CD4-positive, alpha-beta T cell treated with Interleukin-10 for 1 hour (primary cell): ENCODE data around the gene NPTXR.

Experiments used
- DNase-seq: peaks from one replicate; pipeline ENCODE4 v3.0.0-alpha.2; 2020

The NPTXR gene

GRCh38 chr22:38793317-38793716, 50.5 kb downstream of the NPTXR start:
- no peak for DNase-seq

- no peak for DNase-seq
Measured at GRCh38 chr22:38792833-38793232, 51.0 kb downstream of the NPTXR start.

- DNase-seq: no peak
Measured at GRCh38 chr22:38789606-38790005, 54.2 kb downstream of the NPTXR start.

- no peak for DNase-seq
Measured at GRCh38 chr22:38788846-38789245, 55.0 kb downstream of the NPTXR start.

- no peak for DNase-seq
Measured at GRCh38 chr22:38788021-38788816, 55.6 kb downstream of the NPTXR start.

GRCh38 chr22:38786631-38787030, 57.2 kb downstream of the NPTXR start:
- no peak for DNase-seq

- no peak for DNase-seq
Measured at GRCh38 chr22:38784856-38785255, 59.0 kb downstream of the NPTXR start.

- DNase-seq: no peak
Measured at GRCh38 chr22:38784035-38784434, 59.8 kb downstream of the NPTXR start.

- DNase-seq: no peak
Measured at GRCh38 chr22:38783095-38783615, 60.7 kb downstream of the NPTXR start.

- DNase-seq: no peak
Measured at GRCh38 chr22:38782402-38783094, 61.3 kb downstream of the NPTXR start.

GRCh38 chr22:38781033-38781432, 62.8 kb downstream of the NPTXR start:
- no peak for DNase-seq

GRCh38 chr22:38777087-38777671, 66.6 kb downstream of the NPTXR start:
- DNase-seq: no peak

- no peak for DNase-seq
Measured at GRCh38 chr22:38776086-38776485, 67.7 kb downstream of the NPTXR start.

GRCh38 chr22:38775656-38776055, 68.2 kb downstream of the NPTXR start:
- DNase-seq: no peak

GRCh38 chr22:38774496-38775166, 69.2 kb downstream of the NPTXR start:
- no peak for DNase-seq

- DNase-seq: no peak
Measured at GRCh38 chr22:38773363-38773946, 70.4 kb downstream of the NPTXR start.

GRCh38 chr22:38772623-38772873, 71.3 kb downstream of the NPTXR start:
- DNase-seq: no peak

GRCh38 chr22:38770257-38770949, 73.4 kb downstream of the NPTXR start:
- DNase-seq: no peak
